Sigmoid colon (tissue), 7 donors: Measurements from ENCODE around the gene SUSD6. TPM values are rescaled to one million over a fixed set of nuclear protein-coding genes. Genes with fewer than 3 reads are reported as not detected.

Source experiments
- DNase-seq: peaks from one replicate; pipeline ENCODE4 v3.0.0-alpha.2; 2019
- H3K27ac ChIP-seq, 4 donors: fragments of 200-600 bp; sonication (generic); one replicate each; pipeline ENCODE4 v1.5.1; 2016 to 2019; ENCODE audit warnings: mild to moderate bottlenecking in 1 of 4
- H3K27me3 ChIP-seq, 3 donors: fragments of 200-600 bp; sonication (generic); one replicate each; pipeline ENCODE4 v1.5.1; 2019; ENCODE audit warnings: mild to moderate bottlenecking in 1 of 3
- H3K36me3 ChIP-seq, 4 donors: fragments of 200-600 bp; sonication (generic); one replicate each; pipeline ENCODE4 v1.5.1; 2016 to 2019
- H3K4me1 ChIP-seq, 4 donors: fragments of 200-600 bp; sonication (generic); one replicate each; pipeline ENCODE4 v1.5.1; 2017 to 2019
- H3K4me3 ChIP-seq, 4 donors: fragments of 200-600 bp; sonication (generic); one replicate each; pipeline ENCODE4 v1.5.1; 2017 to 2019; ENCODE audit warnings: mild to moderate bottlenecking in 2 of 4, moderate library complexity in 1 of 4
- H3K9me3 ChIP-seq, 4 donors: fragments of 200-600 bp in 3 of 4; sonication (generic) in 3 of 4; one replicate each; pipeline versions ENCODE4 v1.5.1 to v1.6.1; 2013 to 2019
- EP300 ChIP-seq, 4 donors: sonication (generic); formaldehyde crosslinking; IDR thresholded peaks; one replicate each; pipeline ENCODE4 v1.6.1; 2017; ENCODE audit warnings: antibody characterized with exemption in 4 of 4
- POLR2A ChIP-seq, 2 donors: fragments of 450-650 bp; IDR thresholded peaks; one replicate each; pipeline ENCODE4 v1.6.1; 2016; ENCODE audit warnings: antibody characterized with exemption in 2 of 2, mild to moderate bottlenecking in 2 of 2, moderate library complexity in 2 of 2
- POLR2AphosphoS5 ChIP-seq, 4 donors: sonication (generic); formaldehyde crosslinking; IDR thresholded peaks; one replicate each; pipeline ENCODE4 v1.6.1; 2017; ENCODE audit warnings: antibody characterized with exemption in 4 of 4
- WGBS, 2 donors: extraction: QIAGEN DNeasy Blood & Tissue Kit; methylation state at CpG; one replicate each; pipeline ENCODE4 v1.1.7; 2013; 5-methylcytosine and 5-hydroxymethylcytosine counted together
- intact Hi-C: fragments of 100-400 bp; cut with DNase I; formaldehyde crosslinking; loops from one replicate; pipeline ENCODE4 v1.15.1; 2023
- polyA plus RNA-seq, 3 donors: library from polyadenylated mRNA; stranded (reverse); fragments of 200-250 nt; gene quantifications; one replicate each; pipeline ENCODE4 v1.2.3, GENCODE V29; 2013
- total RNA-seq, 4 donors: library from RNA; depleted of rRNA; stranded (reverse); fragments of >200 nt; gene quantifications; one replicate each; pipeline ENCODE4 v1.1.0, GENCODE V29; 2016
- TF ChIP-seq, protein P1 (sequence below), 4 experiments: fragments of 450-650 bp in 3 of 4; fragments of 200-600 bp in 1 of 4; IDR thresholded peaks; one replicate each; pipeline ENCODE4 v1.5.1; 2016 to 2019; ENCODE audit warnings: antibody characterized with exemption in 4 of 4, mild to moderate bottlenecking in 3 of 4, moderate library complexity in 2 of 4
- donor health status: healthy with polysubstance abuse.
- donor health status: Bipolar disorder and iron deficiency.
- donor health status: healthy.

Gene SUSD6
- total and polyA plus RNA-seq, 7 donors: 5.4 to 62.0 (median 13.9) TPM

DNA sequence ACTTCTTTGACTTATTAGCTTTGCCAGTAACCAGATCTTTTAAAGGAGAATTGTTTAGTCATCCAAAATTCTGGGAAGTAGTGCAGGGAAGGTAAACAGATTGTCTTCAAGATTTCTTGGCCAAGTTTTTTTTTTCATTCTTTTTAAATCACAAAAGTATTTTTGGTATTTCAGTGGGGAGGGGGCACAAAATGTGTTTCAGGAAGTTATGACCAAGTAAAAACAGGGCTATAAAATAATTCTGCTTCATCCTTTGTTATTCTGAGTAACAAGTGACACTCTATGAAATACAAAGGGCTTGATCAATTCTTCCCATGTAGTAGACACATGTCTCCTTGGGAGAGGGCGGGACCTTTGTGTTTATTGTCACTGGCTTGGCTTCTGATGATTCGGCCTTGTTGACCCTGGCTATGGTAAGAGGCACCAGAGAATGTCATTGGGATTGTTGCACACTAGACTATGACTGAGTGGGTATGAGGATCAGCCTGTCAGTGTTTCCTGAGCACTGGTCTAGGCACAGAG, 55.4 kb downstream of the SUSD6 start:
- no peak overlapping the region for H3K4me3 ChIP-seq
- peaks cover 0 to 96% (median 88%) of the 10 kb centered on the region in 4 donors for H3K4me1 ChIP-seq
- H3K36me3 ChIP-seq: no peaks in the 10 kb centered on the region
- peak overlapping the region; percentile 66 to 78 (median 74) for H3K27ac ChIP-seq
- intact Hi-C loops: loop anchor here (5.0 kb wide), 1 partner anchor 49 kb away; no protein-coding TSS in a partner anchor
- 51 to 75% methylated on average over 2 of the region's 2 CpGs for WGBS, 2 donors
- H3K9me3 ChIP-seq: no peaks in the 10 kb centered on the region
- no peaks in the 10 kb centered on the region for H3K27me3 ChIP-seq
- TF ChIP-seq POLR2AphosphoS5 (IDR thresholded peaks at IDR 0.05) (peak in 3 of 4 donors; percentile 4 to 61 (median 17)), POLR2A (IDR thresholded peaks at IDR 0.05) (no peak), EP300 (IDR thresholded peaks at IDR 0.05) (peak in 1 of 4 donors; percentile 41)
- DNase-seq: no peak

DNA sequence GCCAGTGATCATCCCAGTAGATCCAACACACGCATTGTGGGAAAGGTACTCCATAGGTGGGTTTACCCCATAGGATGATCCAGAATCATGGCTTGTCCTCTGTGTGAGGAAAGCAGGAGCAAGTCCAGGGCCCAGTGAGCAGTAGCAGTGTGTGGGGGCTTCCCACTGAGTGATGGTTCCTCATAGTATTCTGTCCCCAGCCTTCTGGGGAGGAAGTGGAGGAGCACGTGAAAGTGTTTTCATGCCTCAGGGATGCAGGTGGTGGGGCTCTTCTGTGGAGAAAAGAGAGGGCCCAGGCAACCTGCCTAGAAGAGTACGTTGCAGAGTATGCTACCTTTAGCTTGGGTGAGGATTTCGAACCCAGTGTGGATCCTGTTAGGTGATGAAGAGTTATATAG, 56.5 kb downstream of the SUSD6 start:
- Histone ChIP-seq H3K4me3 (no peak overlapping the region), H3K36me3 (no peaks in the 10 kb centered on the region), H3K27ac (peak overlapping the region in 3 of 4 donors; percentile 35 to 76 (median 36)), H3K4me1 (peaks cover 0 to 96% (median 85%) of the 10 kb centered on the region in 4 donors), H3K9me3 (no peaks in the 10 kb centered on the region), H3K27me3 (no peaks in the 10 kb centered on the region)
- 59 to 81% methylated on average over 4 of the region's 4 CpGs for WGBS, 2 donors
- intact Hi-C loops: loop anchor here (2.0 to 5.0 kb wide), 2 partner anchors 15 to 51 kb away; no protein-coding TSS in a partner anchor
- DNase-seq: no peak
- TF ChIP-seq EP300 (IDR thresholded peaks at IDR 0.05) (no peak), POLR2A (IDR thresholded peaks at IDR 0.05) (no peak), POLR2AphosphoS5 (IDR thresholded peaks at IDR 0.05) (no peak)
- TF ChIP-seq, protein P1, sequence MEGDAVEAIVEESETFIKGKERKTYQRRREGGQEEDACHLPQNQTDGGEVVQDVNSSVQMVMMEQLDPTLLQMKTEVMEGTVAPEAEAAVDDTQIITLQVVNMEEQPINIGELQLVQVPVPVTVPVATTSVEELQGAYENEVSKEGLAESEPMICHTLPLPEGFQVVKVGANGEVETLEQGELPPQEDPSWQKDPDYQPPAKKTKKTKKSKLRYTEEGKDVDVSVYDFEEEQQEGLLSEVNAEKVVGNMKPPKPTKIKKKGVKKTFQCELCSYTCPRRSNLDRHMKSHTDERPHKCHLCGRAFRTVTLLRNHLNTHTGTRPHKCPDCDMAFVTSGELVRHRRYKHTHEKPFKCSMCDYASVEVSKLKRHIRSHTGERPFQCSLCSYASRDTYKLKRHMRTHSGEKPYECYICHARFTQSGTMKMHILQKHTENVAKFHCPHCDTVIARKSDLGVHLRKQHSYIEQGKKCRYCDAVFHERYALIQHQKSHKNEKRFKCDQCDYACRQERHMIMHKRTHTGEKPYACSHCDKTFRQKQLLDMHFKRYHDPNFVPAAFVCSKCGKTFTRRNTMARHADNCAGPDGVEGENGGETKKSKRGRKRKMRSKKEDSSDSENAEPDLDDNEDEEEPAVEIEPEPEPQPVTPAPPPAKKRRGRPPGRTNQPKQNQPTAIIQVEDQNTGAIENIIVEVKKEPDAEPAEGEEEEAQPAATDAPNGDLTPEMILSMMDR (IDR thresholded peaks at IDR 0.05): no peak

DNA sequence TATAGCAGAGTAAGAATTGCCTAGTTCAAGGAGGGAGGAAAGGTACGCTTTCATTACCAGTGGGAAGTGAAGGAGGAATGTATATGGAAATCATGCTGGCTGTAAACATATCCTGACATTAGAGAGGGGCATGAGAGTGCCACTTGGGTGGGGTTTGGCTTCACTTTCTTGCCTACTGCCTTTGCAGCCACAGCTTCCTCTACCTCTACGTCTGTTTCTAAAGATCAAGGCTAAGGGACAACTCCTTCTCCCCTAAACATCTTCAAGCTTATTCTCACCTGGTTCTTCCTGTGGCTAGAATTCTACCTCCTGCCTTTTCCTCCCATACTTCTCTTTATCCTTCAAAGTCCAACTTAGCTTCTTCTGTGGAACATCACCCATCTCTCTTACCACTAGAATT, 58.0 kb downstream of the SUSD6 start:
- Histone ChIP-seq H3K27ac (peak overlapping the region in 3 of 4 donors; percentile 35 to 53 (median 40)), H3K27me3 (no peaks in the 10 kb centered on the region), H3K36me3 (no peaks in the 10 kb centered on the region), H3K4me1 (peaks cover 0 to 96% (median 85%) of the 10 kb centered on the region in 4 donors), H3K4me3 (no peak overlapping the region), H3K9me3 (no peaks in the 10 kb centered on the region)
- 67 to 84% methylated on average over 2 of the region's 2 CpGs for WGBS, 2 donors
- no peak for DNase-seq
- intact Hi-C loops: loop anchor here (2.0 to 5.0 kb wide), 2 partner anchors 13 to 52 kb away; no protein-coding TSS in a partner anchor
- TF ChIP-seq POLR2A (IDR thresholded peaks at IDR 0.05): no peak
- TF ChIP-seq, protein P1 (IDR thresholded peaks at IDR 0.05): no peak
- no peak for TF ChIP-seq EP300 (IDR thresholded peaks at IDR 0.05)
- TF ChIP-seq POLR2AphosphoS5 (IDR thresholded peaks at IDR 0.05): no peak

DNA sequence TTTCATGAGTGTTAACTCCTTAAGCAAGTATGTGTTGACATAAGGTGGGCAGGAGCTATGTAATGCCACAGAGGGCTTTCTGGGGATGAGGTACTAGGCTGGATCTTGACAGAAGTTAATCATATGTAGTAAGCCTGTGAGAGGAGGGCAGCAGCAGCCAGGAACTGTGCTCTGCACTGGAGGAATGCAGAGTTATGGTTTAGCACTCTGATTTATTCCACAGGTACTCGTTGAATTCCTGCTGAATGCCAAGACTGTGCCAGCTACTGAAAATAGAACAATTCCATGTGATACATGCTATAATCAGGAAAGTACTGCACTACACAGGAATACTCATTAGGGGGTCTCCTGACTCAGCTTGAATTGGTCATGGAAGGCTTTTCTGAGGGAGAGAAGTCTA, 58.7 kb downstream of the SUSD6 start:
- Histone ChIP-seq H3K9me3 (no peaks in the 10 kb centered on the region), H3K4me1 (peaks cover 0 to 96% (median 85%) of the 10 kb centered on the region in 4 donors), H3K36me3 (no peaks in the 10 kb centered on the region), H3K27me3 (no peaks in the 10 kb centered on the region), H3K4me3 (no peak overlapping the region), H3K27ac (peak overlapping the region in 3 of 4 donors; percentile 35 to 53 (median 40))
- intact Hi-C loops: no loop called here
- DNase-seq: no peak
- WGBS, 2 donors: 73 to 82% methylated on average over 1 of the region's 1 CpG
- TF ChIP-seq, protein P1 (IDR thresholded peaks at IDR 0.05): no peak
- no peak for TF ChIP-seq POLR2A (IDR thresholded peaks at IDR 0.05)
- TF ChIP-seq POLR2AphosphoS5 (IDR thresholded peaks at IDR 0.05): no peak
- no peak for TF ChIP-seq EP300 (IDR thresholded peaks at IDR 0.05)

DNA sequence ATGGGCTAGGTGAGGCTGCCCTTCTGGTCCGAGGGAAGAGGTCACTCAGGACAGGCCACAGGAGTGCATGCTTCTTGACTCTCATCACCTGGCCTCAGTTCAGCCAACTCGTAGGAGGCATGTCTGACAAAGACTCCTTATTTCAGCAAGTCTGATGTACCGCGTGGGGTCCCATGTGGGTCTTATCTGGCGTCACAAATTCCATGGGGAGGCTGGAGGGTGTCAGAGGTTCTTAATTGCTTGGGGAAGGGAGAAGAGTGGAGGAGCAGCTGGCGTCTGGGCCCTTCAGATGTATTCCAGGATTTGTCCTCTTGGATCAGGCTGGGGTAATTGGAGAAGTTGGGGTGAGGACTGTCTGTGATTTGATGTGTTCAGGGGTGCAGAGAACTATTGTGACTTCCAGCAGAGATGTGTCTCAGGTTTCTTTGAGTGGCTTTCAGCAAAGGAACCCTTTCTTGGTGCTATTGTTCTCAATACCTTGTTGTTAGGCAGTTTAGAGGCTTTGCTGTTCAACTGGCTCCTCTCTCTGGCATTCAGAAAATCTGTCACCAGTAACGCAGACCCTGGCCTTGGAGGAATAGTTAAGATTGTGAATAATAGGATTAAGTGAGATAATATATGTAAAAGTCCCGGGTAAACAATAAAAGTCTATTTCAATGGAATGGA, 60.1 kb downstream of the SUSD6 start:
- Histone ChIP-seq H3K36me3 (no peaks in the 10 kb centered on the region), H3K4me1 (peaks cover 0 to 89% (median 78%) of the 10 kb centered on the region in 4 donors), H3K27ac (no peak overlapping the region), H3K4me3 (no peak overlapping the region), H3K9me3 (no peaks in the 10 kb centered on the region), H3K27me3 (no peaks in the 10 kb centered on the region)
- DNase-seq: no peak
- TF ChIP-seq, protein P1 (IDR thresholded peaks at IDR 0.05): no peak
- TF ChIP-seq EP300 (IDR thresholded peaks at IDR 0.05) (no peak), POLR2A (IDR thresholded peaks at IDR 0.05) (no peak), POLR2AphosphoS5 (IDR thresholded peaks at IDR 0.05) (no peak)
- 88 to 91% methylated on average over 8 of the region's 8 CpGs for WGBS, 2 donors
- intact Hi-C loops: no loop called here
